ENCODE results near the gene HBE1.

GRCh38 chr11:5286351-5286750 lies 16.6 kb upstream of the HBE1 start:
- TF ChIP-seq POLR2A (IDR thresholded peaks at IDR 0.05), result no peak
- TF ChIP-seq, protein P1, sequence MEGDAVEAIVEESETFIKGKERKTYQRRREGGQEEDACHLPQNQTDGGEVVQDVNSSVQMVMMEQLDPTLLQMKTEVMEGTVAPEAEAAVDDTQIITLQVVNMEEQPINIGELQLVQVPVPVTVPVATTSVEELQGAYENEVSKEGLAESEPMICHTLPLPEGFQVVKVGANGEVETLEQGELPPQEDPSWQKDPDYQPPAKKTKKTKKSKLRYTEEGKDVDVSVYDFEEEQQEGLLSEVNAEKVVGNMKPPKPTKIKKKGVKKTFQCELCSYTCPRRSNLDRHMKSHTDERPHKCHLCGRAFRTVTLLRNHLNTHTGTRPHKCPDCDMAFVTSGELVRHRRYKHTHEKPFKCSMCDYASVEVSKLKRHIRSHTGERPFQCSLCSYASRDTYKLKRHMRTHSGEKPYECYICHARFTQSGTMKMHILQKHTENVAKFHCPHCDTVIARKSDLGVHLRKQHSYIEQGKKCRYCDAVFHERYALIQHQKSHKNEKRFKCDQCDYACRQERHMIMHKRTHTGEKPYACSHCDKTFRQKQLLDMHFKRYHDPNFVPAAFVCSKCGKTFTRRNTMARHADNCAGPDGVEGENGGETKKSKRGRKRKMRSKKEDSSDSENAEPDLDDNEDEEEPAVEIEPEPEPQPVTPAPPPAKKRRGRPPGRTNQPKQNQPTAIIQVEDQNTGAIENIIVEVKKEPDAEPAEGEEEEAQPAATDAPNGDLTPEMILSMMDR (IDR thresholded peaks at IDR 0.05), result no peak

Data from Peyer's patch (tissue), 4 donors.